HG03378 (cell line): Measurements from ENCODE around the gene SUN5.
"Not testable (repeated sequence)": the region's sequence is repeated elsewhere in the genome, so short reads cannot be mapped to it uniquely, and the experiment has no call there.

ENCODE experiments used
- ATAC-seq: cut with Tn5 transposase; IDR thresholded peaks from one replicate; pipeline ENCODE4 v1.9.1; 2021; ENCODE audit warnings: mild to moderate bottlenecking, moderate library complexity; ENCODE audit not compliant: unreplicated experiment

The SUN5 gene

GRCh38 chr20:33004141-33004751 is at the start of gene SUN5:
Gene SUN5, minus strand, starts transcription at chr20:33004433. Its CDS starts 93 bp downstream, at chr20:33004340.
- no peak for ATAC-seq

- ATAC-seq: no peak
These were observed 49.3 kb upstream of the SUN5 start, which contains the start of gene BPIFB3 for GRCh38 chr20:33053291-33054106. Gene BPIFB3, plus strand, starts transcription at chr20:33053903. Its CDS starts 1,533 bp downstream, at chr20:33055436.

DNA sequence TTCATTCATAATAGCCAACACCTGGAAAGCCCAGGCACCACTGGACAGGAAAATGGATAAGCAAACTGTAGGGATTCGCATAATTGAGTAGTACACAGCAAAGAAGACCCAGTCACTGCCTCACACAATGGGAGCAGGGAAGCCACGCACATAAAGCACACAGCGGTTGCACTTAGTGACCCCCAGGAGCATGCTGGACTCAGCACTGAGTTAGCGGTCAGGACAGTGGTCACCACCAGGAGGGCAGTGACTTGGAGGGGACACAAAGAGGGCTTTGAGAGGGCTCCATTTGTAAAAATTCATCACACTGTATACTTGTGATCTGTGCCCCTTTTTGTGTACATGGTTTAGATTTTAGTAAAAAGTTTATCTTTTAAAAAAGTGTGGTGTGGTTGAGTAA is 47.1 kb upstream of the SUN5 start:
- no peak for ATAC-seq

- ATAC-seq: no peak
These were observed 42.2 kb upstream of the SUN5 start for GRCh38 chr20:33046412-33046811.

DNA sequence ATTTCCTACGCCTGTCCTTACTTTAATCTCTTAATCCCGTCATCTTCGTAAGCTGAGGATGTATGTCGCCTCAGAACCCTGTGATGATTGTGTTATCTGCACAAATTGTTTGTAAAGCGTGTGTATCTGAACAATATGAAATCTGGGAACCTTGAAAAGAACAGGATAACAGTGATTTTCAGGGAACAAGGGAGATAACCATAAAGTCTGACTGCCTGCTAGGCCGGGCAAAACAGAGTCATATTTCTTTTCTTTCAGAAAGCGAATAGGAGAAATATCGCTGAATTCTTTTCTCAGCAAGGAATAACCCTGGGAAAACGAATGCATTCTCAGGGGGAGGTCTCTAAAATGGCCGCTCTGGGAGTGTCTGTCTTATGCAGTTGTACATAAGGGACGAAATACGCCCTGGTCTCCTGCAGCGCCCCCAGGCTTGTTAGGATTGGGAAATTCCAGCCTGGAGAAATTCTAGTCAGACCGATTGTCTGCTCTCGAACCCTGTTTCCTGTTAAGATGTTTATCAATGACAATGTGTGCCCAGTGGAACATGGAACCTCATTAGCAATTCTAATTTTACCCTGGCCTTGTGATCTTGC is 41.0 kb upstream of the SUN5 start:
- not testable (repeated sequence) for ATAC-seq

DNA sequence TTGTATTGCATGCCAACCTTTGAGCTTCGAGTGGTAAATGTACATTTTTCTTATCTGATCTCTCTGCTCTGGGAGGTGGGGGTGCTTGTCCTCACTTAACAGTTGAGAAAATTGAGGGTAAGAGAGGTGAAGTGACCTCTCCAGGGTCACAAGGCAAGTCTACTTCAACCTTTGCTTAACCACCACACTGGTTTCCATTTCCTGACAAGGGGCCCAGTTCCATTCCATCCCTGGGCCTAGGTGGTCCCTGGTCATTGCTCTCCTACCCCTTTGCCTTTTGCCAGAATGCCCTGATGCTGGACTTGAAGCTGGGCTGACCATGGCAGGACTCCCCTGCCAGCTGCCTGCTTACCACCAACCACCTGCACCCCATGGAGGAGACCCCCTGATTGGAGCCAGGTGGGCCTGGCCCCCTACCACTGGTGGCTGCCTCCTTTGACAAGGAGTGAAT is 39.5 kb upstream of the SUN5 start:
- no peak for ATAC-seq

DNA sequence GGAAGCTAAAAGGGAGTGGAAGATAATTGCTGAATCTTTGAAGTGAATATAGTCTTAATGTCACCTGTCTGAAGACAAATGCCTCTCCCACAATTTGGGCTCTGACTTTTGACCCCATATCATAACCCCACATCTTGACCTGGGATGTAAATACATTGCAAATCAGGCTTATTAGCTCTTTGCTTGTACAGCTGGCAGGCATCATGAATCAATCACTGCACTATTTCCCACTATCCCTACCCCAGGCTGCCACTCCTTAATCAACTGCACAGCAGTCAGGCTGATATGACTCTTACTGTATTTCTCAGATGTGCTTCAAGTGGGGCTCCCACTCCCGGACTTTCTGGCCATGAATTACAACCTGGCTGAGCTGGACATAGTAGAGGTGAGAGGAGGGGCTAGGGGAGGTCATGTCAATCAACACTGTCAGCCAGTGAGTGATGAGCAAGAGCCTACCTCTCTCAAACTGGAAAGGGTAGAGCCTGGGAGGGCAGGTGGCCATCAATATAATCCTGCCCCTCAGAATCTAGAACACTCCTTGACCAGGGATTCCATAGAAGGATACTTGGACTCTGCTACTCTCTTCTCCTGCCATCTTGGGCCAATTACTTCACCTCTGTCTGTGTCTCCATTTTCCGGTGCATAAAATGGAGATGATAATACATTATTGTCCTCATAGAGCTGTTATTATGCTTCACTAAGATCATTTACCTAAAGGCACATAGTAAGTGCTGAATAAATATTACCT is 38.9 kb upstream of the SUN5 start:
- ATAC-seq: no peak

- no peak for ATAC-seq
These were observed 38.2 kb upstream of the SUN5 start for GRCh38 chr20:33042430-33042829.

DNA sequence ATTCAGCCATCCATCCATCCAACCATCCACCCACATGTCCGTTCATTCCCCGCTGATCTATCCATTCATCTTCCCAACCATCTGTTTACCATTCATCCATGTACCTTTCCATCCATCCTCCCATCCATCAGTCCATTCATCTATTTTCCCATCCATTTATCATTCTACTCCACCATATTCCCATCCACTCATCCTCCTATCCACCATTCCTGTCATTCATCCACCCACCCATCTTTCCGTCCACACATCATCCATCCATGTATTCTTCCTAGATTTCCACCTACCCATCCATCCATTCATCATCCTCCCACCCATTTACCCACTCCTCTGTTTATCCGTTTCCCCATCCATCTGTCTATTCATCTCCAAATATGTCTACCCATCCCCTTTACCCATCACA is 34.0 kb upstream of the SUN5 start:
- ATAC-seq: no peak

- no peak for ATAC-seq
These were observed 33.2 kb upstream of the SUN5 start for GRCh38 chr20:33037456-33037855.

- ATAC-seq: no peak
These were observed 30.8 kb upstream of the SUN5 start for GRCh38 chr20:33034901-33035492.

GRCh38 chr20:33034115-33034514 is 29.9 kb upstream of the SUN5 start:
- no peak for ATAC-seq

DNA sequence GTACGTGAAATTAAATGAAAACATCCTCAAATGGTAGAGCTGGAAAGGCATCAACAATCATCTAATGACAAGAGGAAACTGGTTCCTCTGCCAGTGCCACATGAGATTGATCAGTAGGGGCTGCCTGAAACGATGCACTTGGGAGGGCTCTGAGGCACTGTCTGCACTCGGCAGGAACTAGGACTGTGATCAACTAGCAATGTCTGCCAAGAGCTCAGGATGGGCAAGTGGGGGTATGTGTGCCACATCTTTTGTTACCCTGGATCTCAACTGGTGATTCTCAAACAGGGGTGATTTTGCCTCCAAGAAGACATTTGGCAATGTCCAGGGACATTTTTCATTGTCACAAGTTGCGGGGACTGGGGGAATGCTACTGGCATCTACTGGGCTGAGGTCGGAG is 29.1 kb upstream of the SUN5 start:
- ATAC-seq: no peak

- no peak for ATAC-seq
These were observed 28.3 kb upstream of the SUN5 start for GRCh38 chr20:33032555-33032954.

- no peak for ATAC-seq
These were observed 27.3 kb upstream of the SUN5 start, which contains the start of gene BPIFB6 for GRCh38 chr20:33031531-33031930. Gene BPIFB6, plus strand, starts transcription at chr20:33031648. Its CDS starts 0 bp downstream, at chr20:33031648.

DNA sequence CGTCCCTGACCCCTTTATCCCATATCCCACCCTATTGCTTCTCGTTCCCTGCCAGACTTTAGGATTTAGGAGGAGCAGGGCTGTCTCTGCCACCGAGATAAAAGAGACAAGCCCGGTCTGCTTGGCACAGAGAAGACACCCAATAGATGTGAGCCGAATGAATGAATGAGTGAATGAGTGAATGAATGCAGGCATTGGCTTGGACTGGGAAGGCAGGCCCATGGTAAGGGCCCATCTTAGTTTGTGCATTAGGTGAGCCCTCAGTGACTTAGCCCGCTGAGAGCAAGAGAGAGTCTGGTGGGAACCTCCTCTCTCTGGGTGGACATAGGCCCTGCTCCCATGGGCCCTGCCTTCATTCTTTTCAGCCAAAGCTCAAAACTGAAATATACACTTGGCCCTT is 26.3 kb upstream of the SUN5 start:
- no peak for ATAC-seq

GRCh38 chr20:33030076-33030475 is 25.8 kb upstream of the SUN5 start:
- ATAC-seq: no peak

DNA sequence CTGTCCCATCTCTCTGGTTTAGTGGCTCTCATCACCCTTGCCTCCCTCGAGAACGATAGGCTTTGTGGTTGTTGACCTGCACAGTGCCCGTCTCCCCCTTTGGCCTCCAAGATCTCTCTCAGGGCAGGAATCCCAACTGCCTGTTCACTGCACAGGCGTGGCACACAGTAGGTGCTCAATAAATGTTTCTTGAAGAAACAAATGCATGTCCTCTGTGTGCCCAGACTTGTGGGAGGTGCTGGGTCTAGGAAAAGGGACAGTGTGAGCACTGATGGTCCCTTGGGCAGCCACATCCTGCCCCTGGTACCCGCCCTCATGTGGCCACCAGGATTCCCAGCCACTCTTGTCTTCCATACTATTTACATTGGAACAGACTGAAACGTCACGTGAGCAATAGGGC is 24.6 kb upstream of the SUN5 start:
- ATAC-seq: no peak

DNA sequence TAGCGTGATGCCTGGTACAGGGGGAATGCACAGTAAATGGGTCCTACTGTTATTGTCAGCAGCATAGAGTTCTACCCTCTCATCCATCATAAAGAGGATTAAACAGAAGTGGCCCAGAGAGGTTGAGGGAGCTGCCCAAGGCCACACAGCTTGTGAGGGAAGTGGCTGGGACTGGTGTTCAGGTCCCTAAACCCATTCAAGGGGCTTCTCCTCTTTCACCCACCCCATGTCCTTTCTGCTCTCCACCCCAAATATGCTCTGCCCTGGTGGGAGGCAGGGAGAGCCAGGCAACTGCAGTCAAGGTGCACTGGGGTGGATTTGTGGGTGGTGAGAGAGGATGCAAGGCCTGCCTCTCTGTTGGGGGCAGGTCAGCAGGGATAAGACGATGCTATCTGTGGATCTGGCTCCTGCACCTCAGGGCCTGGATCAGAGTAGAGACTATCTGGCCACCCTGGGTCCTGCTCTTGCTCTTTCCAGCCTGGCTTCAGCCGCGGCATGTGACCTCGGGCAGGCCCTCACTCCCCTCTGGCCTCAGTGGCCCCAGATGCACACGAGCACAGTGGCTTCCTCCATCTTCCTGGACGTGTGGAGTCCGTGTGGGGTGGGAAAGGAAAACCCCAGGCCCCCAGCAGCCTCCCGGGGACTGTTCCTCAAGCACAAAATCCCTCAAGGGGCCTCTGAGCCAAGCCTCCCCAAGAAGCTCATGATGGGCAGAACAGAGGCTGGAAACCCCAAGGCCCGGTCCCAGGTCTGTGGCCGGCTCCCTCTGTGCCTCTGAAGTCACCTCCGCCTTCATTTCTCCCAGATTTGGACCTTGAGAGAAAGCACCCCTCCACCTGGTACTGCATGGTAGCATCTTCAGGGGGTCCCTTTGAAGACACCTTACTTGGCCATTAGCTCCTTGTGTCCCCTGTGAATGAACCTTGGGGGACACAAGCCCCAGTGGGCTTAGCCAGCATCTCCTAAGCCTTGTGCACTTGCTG is 23.8 kb upstream of the SUN5 start:
- no peak for ATAC-seq
